ENCODE data around the gene NRIP2.

- no peak for TF ChIP-seq CTCF (conservative IDR thresholded peaks at IDR 0.05; ENCODE audit: low read length)
- no peak for TF ChIP-seq EZH2phosphoT487 (IDR thresholded peaks at IDR 0.05; ENCODE audit: borderline replicate concordance, low read depth, low read length)
Measured at GRCh38 chr12:2862876-2863275, 28.0 kb upstream of the NRIP2 start.
